Activated CD4-positive, alpha-beta memory T cell treated with anti-CD3 and anti-CD28 coated beads for 36 hours (primary cell): ENCODE measurements around the gene PCSK5. TPM values are rescaled to one million over a fixed set of nuclear protein-coding genes. Genes with fewer than 3 reads are reported as not detected.

Experiments used
- CTCF ChIA-PET: fragments of 350-600 bp; sonication (Branson Sonifier 250); formaldehyde crosslinking; loops from one replicate; lab custom pipeline; 2021; ENCODE audit warnings: antibody characterized with exemption, inconsistent platforms; lab: Charles Lee
- POLR2A ChIA-PET: fragments of 350-600 bp; sonication (Branson Sonifier 250); formaldehyde crosslinking; loops from one replicate; lab custom pipeline; 2021; ENCODE audit warnings: antibody characterized with exemption; lab: Charles Lee
- DNase-seq: peaks from one replicate; pipeline ENCODE4 v3.0.0-alpha.2; 2020
- H3K27ac Mint-ChIP-seq: one replicate; pipeline ENCODE4 v1.8.0; 2021; ENCODE audit warnings: mixed read lengths
- H3K27me3 Mint-ChIP-seq: one replicate; pipeline ENCODE4 v1.8.0; 2021; ENCODE audit warnings: mixed read lengths
- H3K36me3 Mint-ChIP-seq: one replicate; pipeline ENCODE4 v1.8.0; 2021; ENCODE audit warnings: mixed read lengths
- H3K4me1 Mint-ChIP-seq: one replicate; pipeline ENCODE4 v1.8.0; 2021; ENCODE audit warnings: low read depth, mixed read lengths
- H3K4me3 Mint-ChIP-seq: one replicate; pipeline ENCODE4 v1.8.0; 2021; ENCODE audit warnings: mild to moderate bottlenecking, mixed read lengths
- H3K9me3 Mint-ChIP-seq: one replicate; pipeline ENCODE4 v1.8.0; 2021; ENCODE audit warnings: mixed read lengths
- intact Hi-C: fragments of 100-400 bp; cut with micrococcal nuclease; formaldehyde crosslinking; loops from one replicate; pipeline ENCODE4 v1.15.1; 2023
- total RNA-seq, 2 experiments: library from RNA; stranded (reverse); gene quantifications; one replicate each; pipeline ENCODE4 v1.2.3, GENCODE V29; 2021

The PCSK5 gene
- total RNA-seq, 2 experiments from 2014 or later = 2.0 to 2.1 TPM

- H3K27ac Mint-ChIP-seq = no peak overlapping the region
- no peaks in the 10 kb centered on the region for H3K4me1 Mint-ChIP-seq
- no peaks in the 10 kb centered on the region for H3K36me3 Mint-ChIP-seq
- intact Hi-C loops = no loop called here
- H3K27me3 Mint-ChIP-seq = no peaks in the 10 kb centered on the region
- POLR2A ChIA-PET = interaction anchor here (0.6 kb wide), 1 partner anchor 143 kb away, joined by 3 read pairs; no protein-coding TSS in a partner anchor
- no peaks in the 10 kb centered on the region for H3K9me3 Mint-ChIP-seq
- CTCF ChIA-PET = interaction anchor here (0.7 kb wide), 1 partner anchor 1346 kb away, joined by 3 read pairs; no protein-coding TSS in a partner anchor
- DNase-seq = no peak
- no peak overlapping the region for H3K4me3 Mint-ChIP-seq
These were observed 475.8 kb downstream of the PCSK5 start for GRCh38 chr9:76366275-76366674.

DNA sequence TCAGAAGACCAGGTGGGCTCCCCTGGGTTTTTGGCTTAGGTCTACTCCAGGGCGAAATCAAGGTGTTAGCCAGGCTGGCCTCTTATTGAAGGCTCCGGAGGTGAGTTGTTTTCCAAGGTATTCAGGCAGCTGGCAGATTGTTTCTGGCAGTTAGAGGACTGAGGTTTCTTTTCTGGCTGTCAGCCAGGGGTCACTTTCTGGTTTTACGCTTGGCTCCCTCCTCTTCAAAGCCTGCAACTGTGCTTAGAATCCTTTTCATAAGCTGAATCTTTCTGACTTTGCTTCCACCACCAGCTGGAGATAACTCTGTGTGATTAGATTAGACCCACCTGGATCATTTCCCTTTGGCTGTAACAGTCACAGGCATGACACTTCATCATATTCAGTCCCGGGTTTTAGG is 479.1 kb downstream of the PCSK5 start:
- ChIA-PET POLR2A (no interaction called here), CTCF (no interaction called here)
- Mint-ChIP-seq H3K4me3 (no peak overlapping the region), H3K27me3 (no peaks in the 10 kb centered on the region), H3K36me3 (no peaks in the 10 kb centered on the region), H3K4me1 (no peaks in the 10 kb centered on the region), H3K9me3 (no peaks in the 10 kb centered on the region), H3K27ac (no peak overlapping the region)
- intact Hi-C loops = no loop called here
- DNase-seq = no peak

- no peak overlapping the region for H3K4me3 Mint-ChIP-seq
- no peaks in the 10 kb centered on the region for H3K9me3 Mint-ChIP-seq
- ChIA-PET POLR2A (no interaction called here), CTCF (no interaction called here)
- H3K27ac Mint-ChIP-seq = no peak overlapping the region
- no peaks in the 10 kb centered on the region for H3K27me3 Mint-ChIP-seq
- no peak for DNase-seq
- H3K4me1 Mint-ChIP-seq = no peaks in the 10 kb centered on the region
- intact Hi-C loops = no loop called here
- no peaks in the 10 kb centered on the region for H3K36me3 Mint-ChIP-seq
These were observed 480.0 kb downstream of the PCSK5 start for GRCh38 chr9:76370396-76371023.

GRCh38 chr9:76371901-76372300 is 481.4 kb downstream of the PCSK5 start:
- Mint-ChIP-seq H3K4me3 (no peak overlapping the region), H3K27ac (no peak overlapping the region), H3K27me3 (no peaks in the 10 kb centered on the region), H3K36me3 (no peaks in the 10 kb centered on the region), H3K9me3 (no peaks in the 10 kb centered on the region), H3K4me1 (no peaks in the 10 kb centered on the region)
- intact Hi-C loops = no loop called here
- ChIA-PET CTCF (no interaction called here), POLR2A (no interaction called here)
- no peak for DNase-seq

- ChIA-PET CTCF (no interaction called here), POLR2A (no interaction called here)
- no peak overlapping the region for H3K27ac Mint-ChIP-seq
- H3K9me3 Mint-ChIP-seq = no peaks in the 10 kb centered on the region
- no peaks in the 10 kb centered on the region for H3K4me1 Mint-ChIP-seq
- intact Hi-C loops = no loop called here
- DNase-seq = no peak
- H3K27me3 Mint-ChIP-seq = no peaks in the 10 kb centered on the region
- no peak overlapping the region for H3K4me3 Mint-ChIP-seq
- H3K36me3 Mint-ChIP-seq = no peaks in the 10 kb centered on the region
These were observed 481.9 kb downstream of the PCSK5 start for GRCh38 chr9:76372336-76372735.

GRCh38 chr9:76373173-76373783 is 482.8 kb downstream of the PCSK5 start:
- Mint-ChIP-seq H3K4me1 (no peaks in the 10 kb centered on the region), H3K9me3 (no peaks in the 10 kb centered on the region), H3K4me3 (no peak overlapping the region), H3K27me3 (no peaks in the 10 kb centered on the region), H3K27ac (no peak overlapping the region), H3K36me3 (no peaks in the 10 kb centered on the region)
- POLR2A ChIA-PET = no interaction called here
- intact Hi-C loops = no loop called here
- no peak for DNase-seq
- CTCF ChIA-PET = no interaction called here

DNA sequence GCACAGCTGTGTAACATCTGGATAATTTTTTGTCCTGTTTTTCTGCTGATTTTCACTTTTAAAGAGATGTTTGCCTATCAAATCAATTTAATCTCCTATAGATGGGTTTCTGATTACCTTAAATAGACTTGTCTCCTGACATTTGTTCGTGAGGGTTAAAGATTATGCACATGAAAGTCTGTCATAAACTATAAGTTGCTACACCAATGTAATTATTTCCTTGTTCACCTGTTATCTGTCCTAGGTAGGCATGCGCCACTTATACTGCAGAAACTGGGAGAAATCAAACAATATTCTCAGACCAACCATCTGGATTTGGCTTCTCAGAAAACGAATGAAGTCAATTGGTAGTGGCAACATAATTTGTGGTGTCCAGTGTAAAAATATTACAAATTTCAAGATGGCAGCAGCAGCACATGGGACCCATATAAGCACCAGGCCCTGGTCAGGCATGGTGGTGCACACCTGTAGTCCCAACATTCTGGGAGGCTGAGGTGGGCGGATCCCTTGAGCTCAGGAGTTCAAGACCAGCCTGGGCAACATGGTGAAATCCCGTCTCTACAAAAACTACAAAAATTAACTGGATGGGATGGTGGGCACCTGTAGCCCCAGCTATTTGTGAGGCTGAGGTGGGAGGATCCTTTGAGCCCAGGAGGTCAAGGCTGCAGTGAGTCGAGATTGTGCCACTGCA is 483.5 kb downstream of the PCSK5 start:
- H3K27ac Mint-ChIP-seq = no peak overlapping the region
- no peaks in the 10 kb centered on the region for H3K36me3 Mint-ChIP-seq
- H3K9me3 Mint-ChIP-seq = no peaks in the 10 kb centered on the region
- no peak for DNase-seq
- H3K27me3 Mint-ChIP-seq = no peaks in the 10 kb centered on the region
- intact Hi-C loops = no loop called here
- ChIA-PET POLR2A (no interaction called here), CTCF (no interaction called here)
- no peaks in the 10 kb centered on the region for H3K4me1 Mint-ChIP-seq
- H3K4me3 Mint-ChIP-seq = no peak overlapping the region

GRCh38 chr9:76374783-76375559 is 484.5 kb downstream of the PCSK5 start:
- Mint-ChIP-seq H3K27me3 (no peaks in the 10 kb centered on the region), H3K36me3 (no peaks in the 10 kb centered on the region), H3K4me1 (no peaks in the 10 kb centered on the region), H3K27ac (no peak overlapping the region), H3K9me3 (no peaks in the 10 kb centered on the region), H3K4me3 (no peak overlapping the region)
- DNase-seq = no peak
- CTCF ChIA-PET = no interaction called here
- POLR2A ChIA-PET = no interaction called here
- intact Hi-C loops = no loop called here

GRCh38 chr9:76377791-76378190 is 487.3 kb downstream of the PCSK5 start:
- no peaks in the 10 kb centered on the region for H3K27me3 Mint-ChIP-seq
- POLR2A ChIA-PET = no interaction called here
- peaks cover 4% of the 10 kb centered on the region for H3K36me3 Mint-ChIP-seq
- DNase-seq = no peak
- H3K27ac Mint-ChIP-seq = no peak overlapping the region
- intact Hi-C loops = no loop called here
- H3K4me3 Mint-ChIP-seq = no peak overlapping the region
- CTCF ChIA-PET = no interaction called here
- no peaks in the 10 kb centered on the region for H3K9me3 Mint-ChIP-seq
- H3K4me1 Mint-ChIP-seq = no peaks in the 10 kb centered on the region

DNA sequence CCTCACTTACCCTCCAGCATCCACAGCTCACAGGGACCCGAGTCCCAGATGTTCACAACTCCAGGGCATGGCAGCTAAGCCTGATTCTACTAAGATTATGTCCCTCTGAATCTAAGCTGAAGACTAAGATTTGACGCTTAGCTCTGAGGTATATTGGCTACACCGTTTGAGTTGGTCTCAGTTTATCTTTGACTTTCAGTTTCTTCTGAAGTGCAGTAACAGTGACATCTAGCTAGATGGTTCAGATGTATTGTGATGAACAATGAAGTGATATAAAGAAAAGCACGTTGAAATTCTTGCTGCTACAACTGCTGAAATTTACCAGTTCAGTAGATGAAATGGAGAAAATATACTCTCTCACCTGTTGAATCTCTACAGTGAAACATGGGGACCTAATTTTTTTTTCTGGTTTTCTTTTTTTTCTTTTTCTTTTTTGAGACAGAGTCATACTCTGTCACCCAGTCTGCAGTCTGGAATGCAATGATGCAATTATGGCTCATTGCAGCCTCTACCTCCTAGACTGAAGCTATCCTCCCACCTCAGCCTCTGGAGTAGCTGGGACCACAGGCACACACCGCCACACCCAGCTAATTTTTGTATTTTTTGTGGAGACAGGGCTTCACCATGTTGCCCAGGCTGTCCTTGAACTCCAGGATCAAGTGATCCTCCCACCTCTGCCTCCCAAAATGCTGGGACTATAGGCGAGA is 488.0 kb downstream of the PCSK5 start:
- POLR2A ChIA-PET = no interaction called here
- CTCF ChIA-PET = no interaction called here
- Mint-ChIP-seq H3K36me3 (peaks cover 8% of the 10 kb centered on the region), H3K9me3 (no peaks in the 10 kb centered on the region), H3K27ac (no peak overlapping the region), H3K4me1 (no peaks in the 10 kb centered on the region), H3K4me3 (no peak overlapping the region), H3K27me3 (no peaks in the 10 kb centered on the region)
- no peak for DNase-seq
- intact Hi-C loops = no loop called here

- CTCF ChIA-PET = no interaction called here
- Mint-ChIP-seq H3K27me3 (no peaks in the 10 kb centered on the region), H3K27ac (no peak overlapping the region), H3K36me3 (peaks cover 14% of the 10 kb centered on the region), H3K9me3 (no peaks in the 10 kb centered on the region), H3K4me3 (no peak overlapping the region), H3K4me1 (no peaks in the 10 kb centered on the region)
- POLR2A ChIA-PET = no interaction called here
- no peak for DNase-seq
- intact Hi-C loops = no loop called here
These were observed 489.0 kb downstream of the PCSK5 start for GRCh38 chr9:76379494-76379893.

DNA sequence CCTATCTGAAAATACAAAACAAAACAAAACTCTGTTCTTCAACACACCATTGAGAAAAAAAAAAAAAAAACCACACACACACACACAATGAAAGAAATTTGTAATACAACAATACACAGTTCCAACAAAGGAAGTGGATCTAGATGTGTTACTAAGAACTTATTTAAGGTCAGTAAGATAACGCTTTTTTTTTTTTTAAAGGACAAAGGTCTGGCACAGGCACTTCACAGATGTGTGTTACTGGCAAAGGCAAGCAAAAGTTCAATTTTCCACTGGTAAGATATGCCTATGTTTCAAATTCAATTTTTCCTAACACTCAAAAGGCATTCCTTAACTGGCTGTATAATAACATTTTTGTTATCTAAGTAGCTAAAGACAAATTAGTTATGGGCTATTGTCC is 500.2 kb downstream of the PCSK5 start:
- Mint-ChIP-seq H3K36me3 (peaks cover 29% of the 10 kb centered on the region), H3K9me3 (peaks cover 8% of the 10 kb centered on the region), H3K27me3 (no peaks in the 10 kb centered on the region), H3K4me3 (no peak overlapping the region), H3K4me1 (peaks cover 32% of the 10 kb centered on the region), H3K27ac (no peak overlapping the region)
- DNase-seq = no peak
- CTCF ChIA-PET = no interaction called here
- intact Hi-C loops = loop anchor here (5.0 to 10.0 kb wide), 2 partner anchors 498 to 784 kb away; partner anchors contain the start of genes PCSK5 and VPS13A
- POLR2A ChIA-PET = no interaction called here
